Small intestine (tissue), 16 donors: ENCODE results near the gene ARL15. TPM values are rescaled to one million over a fixed set of nuclear protein-coding genes. Genes with fewer than 3 reads are reported as not detected.
"Not testable (repeated sequence)": the region's sequence is repeated elsewhere in the genome, so short reads cannot be mapped to it uniquely, and the experiment has no call there.

Experiments
- DNase-seq, 2 donors: peaks; one replicate each; pipeline versions ENCODE4 v3.0.0 to v3.0.0-alpha.2; 2013
- FAIRE-seq: peaks from 2 replicates; lab custom pipeline; 2012; peaks lifted over from hg19 to GRCh38; lab: Jason Lieb, UNC
- H3K27ac ChIP-seq, 3 donors: one replicate each; pipeline ENCODE4 v1.5.1; 2013; ENCODE audit warnings: low read length in 2 of 3, mild to moderate bottlenecking in 2 of 3, control low read depth in 1 of 3, inconsistent platforms in 1 of 3, low read depth in 1 of 3, moderate library complexity in 1 of 3
- H3K27me3 ChIP-seq, 3 donors: one replicate each; pipeline ENCODE4 v1.6.1; 2013; ENCODE audit warnings: low read length in 3 of 3, inconsistent platforms in 1 of 3; ENCODE audit not compliant: control insufficient read depth in 3 of 3, insufficient read depth in 3 of 3
- H3K36me3 ChIP-seq, 3 donors: one replicate each; pipeline ENCODE4 v1.6.1; 2013; ENCODE audit warnings: low read length in 3 of 3, inconsistent platforms in 1 of 3, low read depth in 1 of 3, mild to moderate bottlenecking in 1 of 3, moderate library complexity in 1 of 3; ENCODE audit not compliant: control insufficient read depth in 3 of 3, insufficient read depth in 2 of 3
- H3K4me1 ChIP-seq, 3 donors: one replicate each; pipeline ENCODE4 v1.6.1; 2013; ENCODE audit warnings: low read length in 2 of 3, inconsistent platforms in 1 of 3, low read depth in 1 of 3, mild to moderate bottlenecking in 1 of 3, moderate library complexity in 1 of 3; ENCODE audit not compliant: control insufficient read depth in 3 of 3, insufficient read depth in 2 of 3
- H3K4me3 ChIP-seq, 3 donors: one replicate each; pipeline ENCODE4 v1.5.1; 2013; ENCODE audit warnings: low read length in 3 of 3, control low read depth in 1 of 3, inconsistent platforms in 1 of 3, low read depth in 1 of 3, mild to moderate bottlenecking in 1 of 3, moderate library complexity in 1 of 3
- H3K9me3 ChIP-seq, 2 donors: one replicate each; pipeline ENCODE4 v1.6.1; 2013; ENCODE audit warnings: low read depth in 1 of 2, low read length in 1 of 2; ENCODE audit not compliant: control insufficient read depth in 2 of 2, insufficient read depth in 1 of 2
- WGBS, 3 donors: extraction: QIAGEN DNeasy Blood & Tissue Kit; methylation state at CpG; one replicate each; pipeline ENCODE4 v1.1.7; 2013; 5-methylcytosine and 5-hydroxymethylcytosine counted together
- long read RNA-seq, 10 donors: transcript quantifications; one replicate each; lab custom pipeline, GENCODE V29; 2026
- polyA plus RNA-seq, 4 donors: library from polyadenylated mRNA; stranded (reverse) in 3 of 4; unstranded in 1 of 4; fragments of 200-250 nt in 3 of 4; fragments of 120-200 nt in 1 of 4; gene quantifications; one replicate each; pipeline versions ENCODE4 v1.2.1 to v1.2.3, GENCODE V29; 2013
- donor health status: healthy with polysubstance abuse.
- donor health status: control.
- donor health status: control.
- donor health status: Bipolar disorder and iron deficiency.
- donor health status: healthy.

Gene ARL15
- polyA plus RNA-seq: 10 to 100 TPM; 16.5 to 61.9 (median 20.5) TPM
- long read RNA-seq, donor 1, transcript ARL15-204 (4 exons, 628 nt): minor isoform, 5 of 19 reads
- long read RNA-seq, donor 1, transcript ARL15-202 (5 exons, 2,486 nt): major isoform, 14 of 19 reads
- long read RNA-seq, donor 1, partial matches to known transcripts: 0 of 19 reads
- long read RNA-seq, donor 1, other reads (novel, unspliced or antisense): 0 of 19 reads
- long read RNA-seq, donor 2, partial matches to known transcripts: 0 of 5 reads
- long read RNA-seq, donor 2, other reads (novel, unspliced or antisense): 0 of 5 reads
- long read RNA-seq, donor 3, transcript ARL15-202 (5 exons, 2,486 nt): major isoform, 5 of 8 reads
- long read RNA-seq, donor 3, partial matches to known transcripts: 0 of 8 reads
- long read RNA-seq, donor 3, other reads (novel, unspliced or antisense): 0 of 8 reads
- long read RNA-seq, donor 4: 0 reads
- long read RNA-seq, donor 5: 0 reads
- long read RNA-seq, donor 6, partial matches to known transcripts: 0 of 4 reads
- long read RNA-seq, donor 6, other reads (novel, unspliced or antisense): 0 of 4 reads
- long read RNA-seq, donor 7, transcript ARL15-202 (5 exons, 2,486 nt): major isoform, 10 of 15 reads
- long read RNA-seq, donor 7, partial matches to known transcripts: 0 of 15 reads
- long read RNA-seq, donor 7, other reads (novel, unspliced or antisense): 0 of 15 reads
- long read RNA-seq, donor 8, partial matches to known transcripts: 0 of 2 reads
- long read RNA-seq, donor 8, other reads (novel, unspliced or antisense): 0 of 2 reads
- long read RNA-seq, donor 9, partial matches to known transcripts: 0 of 1 reads
- long read RNA-seq, donor 9, other reads (novel, unspliced or antisense): 0 of 1 reads
- long read RNA-seq, donor 10, transcript ARL15-202 (5 exons, 2,486 nt): major isoform, 13 of 14 reads
- long read RNA-seq, donor 10, partial matches to known transcripts: 0 of 14 reads
- long read RNA-seq, donor 10, other reads (novel, unspliced or antisense): 0 of 14 reads

DNA sequence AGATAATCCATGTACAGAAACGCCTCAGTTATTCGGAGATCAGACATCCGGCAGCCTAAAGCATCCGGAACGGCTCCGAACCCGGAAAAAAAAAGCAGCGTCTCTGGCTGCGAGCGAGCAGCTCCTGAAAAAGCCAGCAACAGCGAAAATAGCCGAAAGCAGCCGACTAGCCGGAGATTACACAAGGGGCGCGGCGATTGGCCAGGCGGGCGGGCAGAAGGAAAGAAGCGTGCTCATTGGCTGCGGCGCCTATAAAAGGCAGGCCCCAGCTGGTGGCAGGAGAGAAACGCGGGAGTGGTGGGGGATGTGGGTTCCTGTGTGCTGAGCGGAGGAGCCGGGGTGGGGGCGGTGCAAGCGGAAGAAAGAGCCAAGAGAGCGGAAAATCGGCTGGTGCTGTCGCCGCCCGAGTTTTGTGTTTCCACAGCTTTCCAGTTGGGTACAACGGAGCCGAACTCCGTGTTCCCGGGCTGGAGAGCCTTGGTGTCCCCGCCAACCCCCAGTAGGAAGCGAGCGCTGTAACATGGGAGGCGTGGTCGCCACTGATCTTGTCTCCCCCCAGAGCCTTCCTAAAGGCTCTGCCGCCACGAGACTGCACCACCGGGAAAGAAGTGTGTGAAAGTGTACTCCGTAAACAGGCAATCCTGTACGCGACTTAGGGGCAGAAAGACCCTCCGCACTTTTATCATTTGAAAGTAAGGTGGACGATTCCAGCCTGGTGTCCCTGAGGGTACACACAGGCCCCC, at the start of gene ARL15:
Gene ARL15 (minus strand): TSS at position 141 of the 743 bp plus-strand sequence.
- FAIRE-seq: no peak
- H3K27ac ChIP-seq: peak within 1 kb of the TSS; percentile 59 to 96 (median 95)

DNA sequence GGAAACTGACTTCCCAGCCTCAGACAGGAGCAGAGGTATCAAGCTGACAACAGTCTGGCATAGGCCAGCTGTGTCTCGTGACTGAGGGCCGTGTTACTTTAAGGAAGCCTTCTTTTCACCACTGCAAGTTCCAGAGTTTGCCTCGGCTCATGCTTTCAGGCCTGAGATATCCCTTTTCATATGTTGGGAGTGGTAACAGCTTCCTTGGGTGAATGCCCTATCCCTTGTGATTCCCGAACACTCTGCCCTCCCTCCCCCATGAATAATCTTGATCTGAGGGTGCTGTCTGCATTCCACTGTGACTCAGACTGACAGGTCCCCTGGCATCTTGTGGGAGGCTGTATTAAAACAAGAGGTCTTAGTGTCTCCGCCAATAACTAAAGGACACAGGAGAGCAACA, 49.7 kb upstream of the ARL15 start:
- WGBS, 3 donors: 27 to 43% (median 38%) methylated on average over 5 of the region's 5 CpGs
- H3K36me3 ChIP-seq: no peaks in the 10 kb centered on the region
- no peak for FAIRE-seq
- H3K9me3 ChIP-seq: peaks cover 0 to 2% of the 10 kb centered on the region in 2 donors
- H3K4me3 ChIP-seq: no peak overlapping the region
- DNase-seq: peak; percentile 47 to 71
- H3K4me1 ChIP-seq: peaks cover 0 to 32% (median 3%) of the 10 kb centered on the region in 3 donors
- peak overlapping the region in 1 of 3 donors; percentile 80 for H3K27ac ChIP-seq
- H3K27me3 ChIP-seq: peaks cover 0 to 1% (median 0%) of the 10 kb centered on the region in 3 donors

More for the DNA sequence above, at the start of gene ARL15:
- WGBS, 3 donors: 0% methylated on average over 50 of the region's 50 CpGs
- H3K4me1 ChIP-seq: peaks cover 0 to 7% (median 3%) of the 10 kb centered on the region in 3 donors
- peak within 1 kb of the TSS; percentile 74 to 94 (median 94) for H3K4me3 ChIP-seq
- no peaks in the 10 kb centered on the region for H3K27me3 ChIP-seq
- DNase-seq: peak; percentile 98 to 99
- H3K36me3 ChIP-seq: no peaks in the 10 kb centered on the region
- H3K9me3 ChIP-seq: no peaks in the 10 kb centered on the region

DNA sequence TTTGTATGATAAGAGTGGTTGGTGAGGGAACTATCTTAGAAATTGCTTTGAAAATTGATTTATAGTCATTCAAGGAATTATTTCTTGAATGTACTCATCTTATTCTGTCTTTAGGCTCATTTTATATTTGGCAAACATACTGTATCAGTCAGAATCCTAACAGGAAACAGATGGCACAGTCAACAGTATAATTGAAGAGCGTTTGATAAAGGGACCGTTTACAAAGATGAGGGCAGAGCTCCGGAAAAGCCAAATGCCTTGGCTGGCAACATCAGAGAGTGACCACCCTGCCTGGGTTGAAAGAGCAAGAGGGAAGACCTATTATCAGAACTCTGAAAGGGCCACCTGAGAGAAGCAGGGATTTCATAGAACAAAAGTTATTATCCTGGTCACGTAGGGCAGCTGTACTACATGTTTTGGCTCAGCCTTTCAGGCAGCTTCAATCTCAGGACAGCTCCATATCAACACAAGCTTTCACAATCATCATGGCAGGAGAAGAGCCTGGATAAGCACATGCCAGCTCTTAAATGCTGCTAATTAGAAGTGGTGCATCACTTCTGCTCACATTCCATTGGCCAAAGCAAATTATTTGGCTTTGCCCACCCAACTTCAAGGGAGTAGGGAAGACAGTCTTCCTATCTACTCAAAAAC, 47.2 kb upstream of the ARL15 start:
- DNase-seq (peak in 1 of 2 donors; percentile 36), FAIRE-seq (no peak)
- 20 to 31% (median 25%) methylated on average over 4 of the region's 4 CpGs for WGBS, 3 donors

DNA sequence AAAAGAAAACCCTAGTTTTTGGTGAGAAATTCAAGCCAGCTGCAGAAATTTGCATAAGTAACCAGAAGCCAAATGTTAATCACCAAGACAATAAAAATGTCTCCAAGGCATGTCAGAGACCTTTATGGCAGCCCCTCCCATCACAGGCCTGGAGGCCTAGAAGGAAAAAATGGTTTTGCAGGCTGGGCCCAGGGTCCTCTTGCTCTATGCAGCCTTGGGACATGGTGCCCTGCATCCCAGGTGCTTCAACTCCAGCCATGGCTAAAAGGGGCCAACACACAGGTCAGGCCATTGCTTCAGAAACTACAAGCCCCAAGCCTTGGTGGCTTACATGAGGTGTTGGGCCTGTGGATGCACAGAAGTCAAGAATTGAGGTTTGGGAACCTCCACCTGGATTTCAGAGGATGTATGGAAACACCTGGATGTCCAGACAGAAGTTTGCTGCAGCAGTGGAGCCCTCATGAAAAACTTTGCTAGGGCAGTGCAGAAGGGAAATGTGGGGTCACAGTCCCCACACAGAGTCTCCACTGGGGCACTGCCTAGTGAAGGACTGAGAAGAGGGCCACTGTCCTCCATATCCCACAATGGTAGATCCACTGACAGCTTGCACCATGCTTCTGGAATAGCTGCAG, 43.7 kb upstream of the ARL15 start:
- not testable (repeated sequence) for FAIRE-seq, H3K36me3 ChIP-seq, H3K27ac ChIP-seq, DNase-seq, H3K4me1 ChIP-seq, H3K4me3 ChIP-seq, H3K27me3 ChIP-seq
- H3K9me3 ChIP-seq: peaks cover 0 to 23% of the 10 kb centered on the region in 2 donors

More for the DNA sequence above, 47.2 kb upstream of the ARL15 start:
- Histone ChIP-seq H3K27me3 (peaks cover 0 to 1% (median 0%) of the 10 kb centered on the region in 3 donors), H3K36me3 (no peaks in the 10 kb centered on the region), H3K4me1 (peaks cover 0 to 25% (median 3%) of the 10 kb centered on the region in 3 donors), H3K4me3 (no peak overlapping the region), H3K9me3 (peaks cover 0 to 23% of the 10 kb centered on the region in 2 donors), H3K27ac (no peak overlapping the region)

DNA sequence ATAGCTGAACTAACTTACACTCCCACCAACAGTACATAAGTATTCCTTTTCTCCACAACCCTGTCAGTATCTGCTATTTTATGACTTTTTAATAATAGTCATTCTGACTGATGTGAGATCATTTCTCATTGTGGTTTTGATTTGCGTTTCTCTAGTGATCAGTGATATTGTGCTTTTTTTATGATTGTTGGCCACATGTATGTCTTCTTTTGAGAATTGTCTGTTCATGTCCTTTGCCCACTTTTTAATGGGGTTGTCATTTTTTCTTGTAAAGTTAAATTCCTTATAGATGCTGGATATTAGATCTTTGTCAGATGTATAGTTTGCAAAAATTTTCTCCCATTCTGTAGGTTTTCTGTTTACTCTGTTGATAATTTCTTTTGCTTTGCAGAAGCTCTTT, 42.2 kb upstream of the ARL15 start:
- WGBS, 3 donors: 0 to 27% (median 0%) methylated on average over 1 of the region's 1 CpG

DNA sequence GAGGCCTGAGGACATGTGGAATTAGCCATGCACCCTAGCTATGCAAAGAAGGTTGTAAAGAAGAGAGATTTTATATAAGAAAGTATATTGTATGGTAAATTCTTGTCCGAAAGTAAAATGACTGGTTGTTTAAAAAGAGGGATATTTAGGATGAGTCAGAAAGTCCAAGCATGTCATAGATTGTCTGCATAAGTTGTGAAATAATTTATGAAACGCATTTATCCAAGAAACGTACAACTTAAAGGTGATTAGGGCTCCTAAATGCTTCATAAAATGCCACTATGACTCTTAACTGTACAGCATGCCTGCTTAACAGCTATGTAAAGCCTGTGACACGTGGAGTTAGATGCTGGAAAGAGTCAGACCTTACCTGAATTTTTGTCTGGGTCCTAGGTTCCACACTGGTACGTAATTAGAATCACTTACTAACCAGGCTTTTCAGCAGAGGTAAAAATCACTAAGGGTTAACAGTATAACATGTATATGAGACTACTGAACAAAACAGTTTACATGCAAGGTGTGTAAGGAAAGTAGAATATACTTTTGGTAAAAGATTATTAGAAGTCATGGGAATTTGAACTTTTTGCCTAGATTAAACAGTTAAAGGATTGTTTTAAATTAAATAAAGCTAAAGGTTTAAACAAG, 37.0 kb upstream of the ARL15 start:
- no peak overlapping the region for H3K27ac ChIP-seq
- FAIRE-seq (no peak), DNase-seq (no peak)
- no peak overlapping the region for H3K4me3 ChIP-seq
- H3K36me3 ChIP-seq: no peaks in the 10 kb centered on the region
- no peaks in the 10 kb centered on the region for H3K4me1 ChIP-seq
- H3K9me3 ChIP-seq: peaks cover 0 to 8% of the 10 kb centered on the region in 2 donors
- H3K27me3 ChIP-seq: no peaks in the 10 kb centered on the region
- WGBS, 3 donors: 75 to 78% (median 77%) methylated on average over 5 of the region's 5 CpGs

More for the DNA sequence above, 42.2 kb upstream of the ARL15 start:
- not testable (repeated sequence) for H3K4me1 ChIP-seq, DNase-seq, H3K36me3 ChIP-seq, FAIRE-seq, H3K27me3 ChIP-seq, H3K27ac ChIP-seq, H3K4me3 ChIP-seq
- peaks cover 0 to 23% of the 10 kb centered on the region in 2 donors for H3K9me3 ChIP-seq

DNA sequence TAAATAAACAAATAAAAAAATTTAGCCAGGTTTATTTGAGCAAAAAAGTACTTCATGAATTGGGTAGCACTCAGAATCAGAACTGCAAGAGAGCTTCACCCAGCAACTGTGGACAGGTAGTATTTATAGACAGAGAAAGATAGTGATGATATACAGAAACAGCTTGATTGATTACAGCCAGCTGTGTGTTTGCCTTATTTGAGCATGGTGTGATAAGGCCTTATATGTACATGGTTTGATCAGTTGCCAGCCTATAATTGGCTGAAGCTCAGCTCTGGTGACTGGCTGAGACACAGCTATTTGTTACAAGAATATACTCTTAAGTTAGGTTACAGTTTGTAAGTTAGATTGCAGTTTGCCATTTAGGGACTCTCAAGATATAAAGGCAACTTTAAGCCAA, 34.3 kb upstream of the ARL15 start:
- Histone ChIP-seq H3K27me3 (no peaks in the 10 kb centered on the region), H3K9me3 (peaks cover 0 to 8% of the 10 kb centered on the region in 2 donors), H3K36me3 (no peaks in the 10 kb centered on the region), H3K27ac (no peak overlapping the region), H3K4me3 (no peak overlapping the region), H3K4me1 (no peaks in the 10 kb centered on the region)
- no peak for FAIRE-seq
- DNase-seq: peak in 1 of 2 donors; percentile 14
